NCI-H1436 treated with DMSO at 0.1 percent for 48 hours (cell line): ENCODE results near the gene KNCN.

Experiments used
- DNase-seq: peaks from one replicate; lab custom pipeline; 2025; lab: John Stamatoyannopoulos, UW

The KNCN gene

GRCh38 chr1:46523496-46524353 lies 27.7 kb downstream of the KNCN start:
- DNase-seq = no peak

- no peak for DNase-seq
These were observed 28.5 kb downstream of the KNCN start for GRCh38 chr1:46522969-46523320.

- no peak for DNase-seq
These were observed 29.1 kb downstream of the KNCN start for GRCh38 chr1:46522184-46522968.

GRCh38 chr1:46521414-46521813 lies 30.0 kb downstream of the KNCN start:
- no peak for DNase-seq

GRCh38 chr1:46520063-46520911 lies 31.2 kb downstream of the KNCN start:
- DNase-seq = no peak

- no peak for DNase-seq
These were observed 32.2 kb downstream of the KNCN start for GRCh38 chr1:46519209-46519608.

- DNase-seq = no peak
These were observed 33.4 kb downstream of the KNCN start for GRCh38 chr1:46517932-46518498.

GRCh38 chr1:46517010-46517600 lies 34.3 kb downstream of the KNCN start:
- peak; percentile 86 for DNase-seq

- no peak for DNase-seq
These were observed 35.1 kb downstream of the KNCN start for GRCh38 chr1:46516200-46516950.

- DNase-seq = no peak
These were observed 35.9 kb downstream of the KNCN start for GRCh38 chr1:46515576-46515975.

- no peak for DNase-seq
These were observed 37.9 kb downstream of the KNCN start for GRCh38 chr1:46513536-46513935.

GRCh38 chr1:46512792-46513190 lies 38.7 kb downstream of the KNCN start:
- no peak for DNase-seq

GRCh38 chr1:46512135-46512791 lies 39.2 kb downstream of the KNCN start:
- DNase-seq = no peak

GRCh38 chr1:46510998-46511365 lies 40.5 kb downstream of the KNCN start:
- no peak for DNase-seq

GRCh38 chr1:46510341-46510997 lies 41.0 kb downstream of the KNCN start:
- DNase-seq = no peak

- DNase-seq = no peak
These were observed 42.7 kb downstream of the KNCN start for GRCh38 chr1:46508757-46509156.

- DNase-seq = no peak
These were observed 44.8 kb downstream of the KNCN start for GRCh38 chr1:46506470-46507219.

GRCh38 chr1:46503421-46503820 lies 48.0 kb downstream of the KNCN start:
- no peak for DNase-seq

- DNase-seq = no peak
These were observed 49.9 kb downstream of the KNCN start for GRCh38 chr1:46501528-46501927.
